Loucy (cell line): Measurements from ENCODE around the gene SPEF1.

Experiments
- H2AFZ ChIP-seq: fragments of 200-600 bp; sonication (generic); 2 replicates; pipeline ENCODE4 v1.6.0; 2016; ENCODE audit warnings: antibody characterized with exemption, mild to moderate bottlenecking, low read length, moderate library complexity
- H3F3A ChIP-seq: fragments of 200-600 bp; 2 replicates; pipeline ENCODE4 v1.6.0; 2016; ENCODE audit warnings: antibody characterized with exemption, low read depth, mild to moderate bottlenecking
- H3K27me3 ChIP-seq: fragments of 200-600 bp; sonication (generic); 2 replicates; pipeline ENCODE4 v1.6.1; 2014; ENCODE audit warnings: low read length, mild to moderate bottlenecking; ENCODE audit not compliant: insufficient read depth, poor library complexity, severe bottlenecking
- H3K36me3 ChIP-seq: fragments of 200-600 bp; sonication (generic); 2 replicates; pipeline ENCODE4 v1.6.1; 2016; ENCODE audit warnings: low read length; ENCODE audit not compliant: insufficient read depth
- H3K4me1 ChIP-seq: fragments of 200-600 bp; sonication (generic); 2 replicates; pipeline ENCODE4 v1.5.1; 2014; ENCODE audit warnings: low read length, mild to moderate bottlenecking; ENCODE audit not compliant: insufficient read depth, poor library complexity, severe bottlenecking
- H3K4me2 ChIP-seq: fragments of 200-600 bp; sonication (generic); 2 replicates; pipeline ENCODE4 v1.6.0; 2014; ENCODE audit warnings: antibody characterized with exemption, low read length, low read depth, mild to moderate bottlenecking; ENCODE audit not compliant: poor library complexity, severe bottlenecking
- H3K4me3 ChIP-seq: fragments of 200-600 bp; sonication (generic); 2 replicates; pipeline ENCODE4 v1.5.1; 2014; ENCODE audit warnings: low read length, mild to moderate bottlenecking, mixed read lengths; ENCODE audit not compliant: poor library complexity, severe bottlenecking
- H3K79me2 ChIP-seq: fragments of 200-600 bp; sonication (generic); 2 replicates; pipeline ENCODE4 v1.6.1; 2014; ENCODE audit warnings: low read length; ENCODE audit not compliant: insufficient read depth
- H3K9ac ChIP-seq: fragments of 200-600 bp; sonication (generic); 2 replicates; pipeline ENCODE4 v1.6.0; 2014; ENCODE audit warnings: mild to moderate bottlenecking, low read depth, low read length, moderate library complexity; ENCODE audit not compliant: poor library complexity, severe bottlenecking
- H3K9me2 ChIP-seq: fragments of 200-600 bp; sonication (generic); replicated peaks from 2 replicates; pipeline ENCODE4 v1.6.1; 2016; ENCODE audit warnings: low read depth, low read length, mixed read lengths
- H3K9me3 ChIP-seq: fragments of 200-600 bp; sonication (generic); 2 replicates; pipeline ENCODE4 v1.6.1; 2014; ENCODE audit warnings: mild to moderate bottlenecking, antibody characterized with exemption, low read length, low read depth; ENCODE audit not compliant: insufficient read depth
- H4K20me1 ChIP-seq: fragments of 200-600 bp; sonication (generic); 2 replicates; pipeline ENCODE4 v1.6.0; 2014; ENCODE audit warnings: antibody characterized with exemption, low read length, mild to moderate bottlenecking; ENCODE audit not compliant: insufficient read depth, poor library complexity, severe bottlenecking
- EZH2phosphoT487 ChIP-seq: fragments of 200-600 bp; IDR thresholded peaks from 2 replicates; pipeline ENCODE4 v1.6.1; 2018; ENCODE audit warnings: antibody characterized with exemption, mild to moderate bottlenecking, moderate library complexity, borderline replicate concordance
- TF ChIP-seq, protein P1 (sequence below): fragments of 200-600 bp; sonication (generic); conservative IDR thresholded peaks from 2 replicates; pipeline ENCODE4 v1.5.1; 2014; ENCODE audit warnings: mild to moderate bottlenecking, antibody characterized with exemption, low read length

The SPEF1 gene

DNA sequence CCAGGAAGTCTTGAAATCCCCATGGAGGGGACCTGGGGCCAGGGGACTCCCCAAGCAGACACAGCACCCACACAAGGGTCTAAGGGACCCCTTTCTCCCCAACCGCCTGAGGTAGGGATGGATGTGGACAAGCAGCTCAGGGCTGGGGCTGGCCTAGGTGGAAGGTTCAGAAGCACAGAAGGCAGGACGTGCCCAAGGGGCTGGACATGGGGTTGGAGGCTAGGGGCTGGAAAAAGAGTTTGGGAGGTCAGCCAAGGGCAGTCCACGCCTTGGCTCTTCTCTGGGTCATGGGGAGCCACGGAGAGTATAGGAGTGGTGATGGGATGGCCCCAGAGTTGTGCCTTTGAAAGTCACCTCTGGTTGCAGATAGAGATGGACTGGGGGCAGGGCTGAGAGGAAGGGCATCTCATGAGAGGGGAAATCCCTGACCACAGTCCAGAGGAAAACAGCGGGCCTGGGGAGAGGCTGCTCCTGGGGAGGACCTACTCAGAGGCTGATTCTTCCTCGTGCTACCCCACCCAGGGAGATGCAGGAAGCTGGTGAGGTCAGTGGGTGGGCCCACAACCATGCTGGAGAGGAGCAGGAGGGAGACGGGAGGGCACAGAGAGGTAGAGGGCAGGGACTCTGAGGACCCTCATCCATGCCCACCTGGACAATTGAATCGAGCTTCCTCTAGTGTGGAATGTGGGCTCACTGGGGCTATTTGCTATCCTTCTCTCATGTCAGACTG lies 51.3 kb downstream of the SPEF1 start:
- no peak overlapping the region for H2AFZ ChIP-seq
- H4K20me1 ChIP-seq = no peaks in the 10 kb centered on the region
- no peaks in the 10 kb centered on the region for H3K9me3 ChIP-seq
- no peaks in the 10 kb centered on the region for H3K9me2 ChIP-seq
- no peaks in the 10 kb centered on the region for H3K27me3 ChIP-seq
- H3F3A ChIP-seq = no peaks in the 10 kb centered on the region
- H3K79me2 ChIP-seq = no peaks in the 10 kb centered on the region
- H3K9ac ChIP-seq = no peak overlapping the region
- H3K36me3 ChIP-seq = no peaks in the 10 kb centered on the region
- TF ChIP-seq, protein P1, sequence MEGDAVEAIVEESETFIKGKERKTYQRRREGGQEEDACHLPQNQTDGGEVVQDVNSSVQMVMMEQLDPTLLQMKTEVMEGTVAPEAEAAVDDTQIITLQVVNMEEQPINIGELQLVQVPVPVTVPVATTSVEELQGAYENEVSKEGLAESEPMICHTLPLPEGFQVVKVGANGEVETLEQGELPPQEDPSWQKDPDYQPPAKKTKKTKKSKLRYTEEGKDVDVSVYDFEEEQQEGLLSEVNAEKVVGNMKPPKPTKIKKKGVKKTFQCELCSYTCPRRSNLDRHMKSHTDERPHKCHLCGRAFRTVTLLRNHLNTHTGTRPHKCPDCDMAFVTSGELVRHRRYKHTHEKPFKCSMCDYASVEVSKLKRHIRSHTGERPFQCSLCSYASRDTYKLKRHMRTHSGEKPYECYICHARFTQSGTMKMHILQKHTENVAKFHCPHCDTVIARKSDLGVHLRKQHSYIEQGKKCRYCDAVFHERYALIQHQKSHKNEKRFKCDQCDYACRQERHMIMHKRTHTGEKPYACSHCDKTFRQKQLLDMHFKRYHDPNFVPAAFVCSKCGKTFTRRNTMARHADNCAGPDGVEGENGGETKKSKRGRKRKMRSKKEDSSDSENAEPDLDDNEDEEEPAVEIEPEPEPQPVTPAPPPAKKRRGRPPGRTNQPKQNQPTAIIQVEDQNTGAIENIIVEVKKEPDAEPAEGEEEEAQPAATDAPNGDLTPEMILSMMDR = no peak
- TF ChIP-seq EZH2phosphoT487 = no peak
- no peak overlapping the region for H3K4me2 ChIP-seq
- no peak overlapping the region for H3K4me3 ChIP-seq
- H3K4me1 ChIP-seq = peaks cover 3% of the 10 kb centered on the region

DNA sequence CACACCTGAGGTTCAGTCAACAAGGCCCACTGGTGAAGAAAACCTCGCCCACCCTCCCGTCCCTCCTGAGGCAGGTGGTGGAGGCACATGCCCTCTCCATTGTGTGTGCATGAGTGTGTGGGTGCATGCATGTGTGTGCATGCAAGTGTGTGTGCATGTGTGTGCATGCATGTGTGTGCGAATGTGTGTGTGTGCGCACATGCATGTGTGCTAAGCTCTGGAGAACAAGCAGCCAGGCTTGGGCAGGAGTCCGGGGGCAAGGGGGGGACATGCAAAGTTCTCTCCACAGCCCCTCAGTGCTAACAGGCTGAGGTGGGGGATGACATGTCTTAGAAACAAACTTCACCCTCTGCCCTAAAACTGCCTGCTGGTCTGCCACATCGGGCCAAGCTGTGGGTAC lies 51.9 kb downstream of the SPEF1 start:
- no peak overlapping the region for H3K9ac ChIP-seq
- H3F3A ChIP-seq = no peaks in the 10 kb centered on the region
- peaks cover 3% of the 10 kb centered on the region for H3K4me1 ChIP-seq
- no peaks in the 10 kb centered on the region for H3K9me2 ChIP-seq
- no peaks in the 10 kb centered on the region for H4K20me1 ChIP-seq
- H3K27me3 ChIP-seq = no peaks in the 10 kb centered on the region
- no peak overlapping the region for H3K4me3 ChIP-seq
- H3K36me3 ChIP-seq = no peaks in the 10 kb centered on the region
- TF ChIP-seq, protein P1 = no peak
- TF ChIP-seq EZH2phosphoT487 = no peak
- no peak overlapping the region for H3K4me2 ChIP-seq
- H3K9me3 ChIP-seq = no peaks in the 10 kb centered on the region
- H2AFZ ChIP-seq = no peak overlapping the region
- no peaks in the 10 kb centered on the region for H3K79me2 ChIP-seq

DNA sequence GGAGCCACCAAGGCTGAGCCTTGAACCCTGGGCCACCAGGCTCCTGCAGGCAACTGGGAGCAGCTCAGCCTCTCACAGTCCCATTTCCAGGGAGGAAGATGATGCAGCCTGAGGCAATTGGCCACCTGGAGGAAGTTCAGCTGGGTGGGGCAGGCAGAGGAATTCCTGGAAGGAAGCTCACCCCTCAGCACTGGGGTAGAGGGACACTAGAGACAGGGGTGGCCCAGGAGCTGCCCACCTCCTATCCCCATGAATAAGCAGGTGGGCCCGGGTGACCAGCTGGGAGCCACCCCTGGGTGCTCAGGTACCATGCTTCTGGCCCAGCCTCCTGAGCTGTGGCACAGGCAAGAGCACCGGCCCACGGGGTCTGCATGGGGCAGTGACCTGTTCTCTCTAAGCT lies 52.4 kb downstream of the SPEF1 start:
- H3K79me2 ChIP-seq = no peaks in the 10 kb centered on the region
- no peaks in the 10 kb centered on the region for H3K27me3 ChIP-seq
- no peaks in the 10 kb centered on the region for H3K9me3 ChIP-seq
- no peak for TF ChIP-seq EZH2phosphoT487
- TF ChIP-seq, protein P1 = no peak
- no peaks in the 10 kb centered on the region for H3K36me3 ChIP-seq
- no peaks in the 10 kb centered on the region for H4K20me1 ChIP-seq
- H3K4me1 ChIP-seq = peaks cover 3% of the 10 kb centered on the region
- no peaks in the 10 kb centered on the region for H3F3A ChIP-seq
- no peak overlapping the region for H3K4me3 ChIP-seq
- no peak overlapping the region for H3K9ac ChIP-seq
- no peak overlapping the region for H2AFZ ChIP-seq
- no peak overlapping the region for H3K4me2 ChIP-seq
- no peaks in the 10 kb centered on the region for H3K9me2 ChIP-seq
